H9 (cell line): ENCODE results near the gene POFUT2. TPM values are rescaled to one million over a fixed set of nuclear protein-coding genes. Genes with fewer than 3 reads are reported as not detected.

ENCODE experiments used
- DNase-seq: peaks from one replicate; pipeline ENCODE4 v3.0.0-alpha.2; 2017
- H2AFZ ChIP-seq: one replicate; pipeline ENCODE4 v1.6.1; 2013; ENCODE audit warnings: mild to moderate bottlenecking, low read length, control low read depth, moderate library complexity
- H2AK5ac ChIP-seq: 2 replicates; pipeline ENCODE4 v1.6.1; 2013; ENCODE audit warnings: low read length, control low read depth, mixed read lengths; ENCODE audit not compliant: insufficient read length
- H2BK120ac ChIP-seq: one replicate; pipeline ENCODE4 v1.6.1; 2013; ENCODE audit warnings: low read depth, mild to moderate bottlenecking, low read length, control low read depth, inconsistent platforms; ENCODE audit not compliant: poor library complexity, severe bottlenecking
- H2BK12ac ChIP-seq: 2 replicates; pipeline ENCODE4 v1.6.1; 2013; ENCODE audit warnings: low read length, control low read depth, mixed read lengths, low read depth; ENCODE audit not compliant: insufficient read length
- H2BK15ac ChIP-seq: 2 replicates; pipeline ENCODE4 v1.6.1; 2013; ENCODE audit warnings: low read depth, low read length, control low read depth
- H2BK20ac ChIP-seq: one replicate; pipeline ENCODE4 v1.6.1; 2013; ENCODE audit warnings: low read depth, mild to moderate bottlenecking, low read length, control low read depth, inconsistent platforms; ENCODE audit not compliant: poor library complexity, severe bottlenecking
- H2BK5ac ChIP-seq: 2 replicates; pipeline ENCODE4 v1.6.1; 2013; ENCODE audit warnings: low read length, control low read depth, mixed read lengths; ENCODE audit not compliant: insufficient read length
- H3K14ac ChIP-seq: 2 replicates; pipeline ENCODE4 v1.6.1; 2013; ENCODE audit warnings: low read length, control low read depth; ENCODE audit not compliant: insufficient read depth
- H3K18ac ChIP-seq: 2 replicates; pipeline ENCODE4 v1.6.1; 2013; ENCODE audit warnings: low read depth, mild to moderate bottlenecking, mixed read lengths, low read length, control low read depth; ENCODE audit not compliant: insufficient read length
- H3K23ac ChIP-seq: 2 replicates; pipeline ENCODE4 v1.6.1; 2013; ENCODE audit warnings: low read length, control low read depth, mixed read lengths, low read depth; ENCODE audit not compliant: insufficient read length
- H3K23me2 ChIP-seq: 2 replicates; pipeline ENCODE4 v1.6.1; 2013; ENCODE audit warnings: low read depth, mild to moderate bottlenecking, mixed read lengths, low read length, control low read depth; ENCODE audit not compliant: insufficient read length, poor library complexity, severe bottlenecking
- H3K27ac ChIP-seq: 2 replicates; pipeline ENCODE4 v1.5.1; 2013; ENCODE audit warnings: low read length, control low read depth, mixed read lengths, low read depth; ENCODE audit not compliant: insufficient read length
- H3K27me3 ChIP-seq: 2 replicates; pipeline ENCODE4 v1.6.1; 2013; ENCODE audit warnings: low read length, control low read depth, inconsistent platforms; ENCODE audit not compliant: insufficient read depth
- H3K4ac ChIP-seq: 2 replicates; pipeline ENCODE4 v1.6.1; 2013; ENCODE audit warnings: low read depth, mild to moderate bottlenecking, control low read depth, inconsistent platforms, low read length, moderate library complexity
- H3K4me1 ChIP-seq: 2 replicates; pipeline ENCODE4 v1.6.1; 2013; ENCODE audit warnings: low read length, control low read depth, inconsistent platforms; ENCODE audit not compliant: insufficient read depth
- H3K4me2 ChIP-seq: 2 replicates; pipeline ENCODE4 v1.6.1; 2013; ENCODE audit warnings: low read length, control low read depth, mixed read lengths; ENCODE audit not compliant: insufficient read length, insufficient read depth
- H3K56ac ChIP-seq: 2 replicates; pipeline ENCODE4 v1.6.1; 2013; ENCODE audit warnings: low read depth, mild to moderate bottlenecking, mixed read lengths, low read length, control low read depth; ENCODE audit not compliant: insufficient read length
- H3K79me1 ChIP-seq: 2 replicates; pipeline ENCODE4 v1.6.1; 2013; ENCODE audit warnings: low read depth, mild to moderate bottlenecking, moderate library complexity, low read length, control low read depth, inconsistent platforms; ENCODE audit not compliant: insufficient read depth, poor library complexity, severe bottlenecking
- H3K79me2 ChIP-seq: 2 replicates; pipeline ENCODE4 v1.6.1; 2013; ENCODE audit warnings: low read length, control low read depth, inconsistent platforms; ENCODE audit not compliant: insufficient read depth
- H3K9ac ChIP-seq: 2 replicates; pipeline ENCODE4 v1.6.1; 2013; ENCODE audit warnings: low read length, control low read depth, mixed read lengths; ENCODE audit not compliant: insufficient read length; ENCODE audit errors: extremely low read depth
- H3K9me3 ChIP-seq: one replicate; pipeline ENCODE4 v1.6.1; 2013; ENCODE audit warnings: low read depth, low read length, inconsistent platforms; ENCODE audit not compliant: control insufficient read depth
- H3T11ph ChIP-seq: one replicate; pipeline ENCODE4 v1.6.1; 2013; ENCODE audit warnings: mild to moderate bottlenecking, low read length, control low read depth, inconsistent platforms
- H4K20me1 ChIP-seq: one replicate; pipeline ENCODE4 v1.6.1; 2013; ENCODE audit not compliant: control insufficient read depth, insufficient read length, insufficient read depth
- H4K5ac ChIP-seq: 2 replicates; pipeline ENCODE4 v1.6.1; 2013; ENCODE audit warnings: low read depth, mild to moderate bottlenecking, mixed read lengths, low read length, control low read depth; ENCODE audit not compliant: insufficient read length
- H4K8ac ChIP-seq: replicated peaks from 2 replicates; pipeline ENCODE4 v1.6.1; 2013; ENCODE audit warnings: low read length, control low read depth, mixed read lengths, low read depth; ENCODE audit not compliant: insufficient read length
- H4K91ac ChIP-seq: 2 replicates; pipeline ENCODE4 v1.6.1; 2013; ENCODE audit warnings: low read depth, mild to moderate bottlenecking, moderate library complexity, mixed read lengths, low read length, control low read depth; ENCODE audit not compliant: insufficient read length
- H3K27ac Mint-ChIP-seq, 3 experiments: 2 replicates in 2 of 3; 3 replicates in 1 of 3; pipeline ENCODE4 v1.8.0; 2020 to 2021; ENCODE audit warnings: mixed read lengths in 3 of 3, mild to moderate bottlenecking in 1 of 3, moderate library complexity in 1 of 3
- H3K27me3 Mint-ChIP-seq: 2 replicates; pipeline ENCODE4 v1.8.0; 2021; ENCODE audit warnings: low read depth, mild to moderate bottlenecking, moderate library complexity, mixed read lengths
- H3K36me3 Mint-ChIP-seq, 3 experiments: 2 replicates in 2 of 3; 3 replicates in 1 of 3; pipeline ENCODE4 v1.8.0; 2020 to 2021; ENCODE audit warnings: low read depth in 3 of 3, mixed read lengths in 3 of 3; ENCODE audit not compliant: insufficient read depth in 1 of 3
- H3K4me1 Mint-ChIP-seq, 2 experiments: 2 replicates each; pipeline ENCODE4 v1.8.0; 2020; ENCODE audit warnings: mixed read lengths in 2 of 2
- H3K4me3 Mint-ChIP-seq, 2 experiments: 2 replicates in 1 of 2; 3 replicates in 1 of 2; pipeline ENCODE4 v1.8.0; 2020 to 2021; ENCODE audit warnings: mild to moderate bottlenecking in 2 of 2, mixed read lengths in 2 of 2, moderate library complexity in 1 of 2
- H3K9me3 Mint-ChIP-seq, 2 experiments: 2 replicates in 1 of 2; 3 replicates in 1 of 2; pipeline ENCODE4 v1.8.0; 2020; ENCODE audit warnings: mild to moderate bottlenecking in 2 of 2, mixed read lengths in 2 of 2, moderate library complexity in 1 of 2
- CTCF ChIP-seq: fragments of 200-600 bp; sonication (generic); conservative IDR thresholded peaks from 3 replicates; pipeline ENCODE4 v1.8.0; 2021; ENCODE audit warnings: antibody characterized with exemption, mild to moderate bottlenecking
- WGBS: extraction: QIAGEN DNeasy Blood & Tissue Kit; methylation state at CpG from one replicate; pipeline ENCODE4 v1.1.7; 2013; ENCODE audit warnings: missing lambda C conversion rate, low lambda C conversion rate, mixed read lengths; ENCODE audit not compliant: insufficient read length; ENCODE audit errors: extremely low coverage; 5-methylcytosine and 5-hydroxymethylcytosine counted together
- total RNA-seq: library from RNA; stranded (reverse); gene quantifications from 2 replicates; pipeline ENCODE4 v1.2.1, GENCODE V29; 2021

Gene POFUT2
- total RNA-seq, 1 experiment from 2014 or later: 34.8 TPM

DNA sequence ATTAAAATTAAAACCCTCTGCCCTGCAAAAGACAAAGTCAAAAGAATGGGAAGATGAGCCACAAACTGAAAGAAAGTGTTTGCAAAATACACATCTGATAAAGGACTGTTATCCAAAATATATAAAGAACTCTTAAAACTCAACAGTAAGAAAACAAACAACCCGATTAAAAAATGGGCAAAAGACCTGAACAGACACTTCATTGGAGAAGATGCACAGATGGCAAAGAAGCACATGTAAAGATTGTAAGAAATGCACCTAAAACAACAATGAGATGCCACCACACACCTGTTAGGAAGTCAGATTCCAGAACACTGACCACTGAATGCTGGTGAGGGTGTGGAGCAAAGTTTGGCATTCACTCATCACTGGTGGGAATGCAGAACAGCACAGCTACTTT, 24.6 kb upstream of the POFUT2 start:
- H3K56ac ChIP-seq: no peak overlapping the region
- no peak for TF ChIP-seq CTCF
- no peak overlapping the region for H4K8ac ChIP-seq
- no peaks in the 10 kb centered on the region for H3K27me3 ChIP-seq
- no peak overlapping the region for H2AFZ ChIP-seq
- no peaks in the 10 kb centered on the region for H3K79me1 ChIP-seq
- H2BK12ac ChIP-seq: no peak overlapping the region
- no peak overlapping the region for H2BK15ac ChIP-seq
- no peak for DNase-seq
- H3K9ac ChIP-seq: no peak overlapping the region
- H4K5ac ChIP-seq: no peak overlapping the region
- H2BK5ac ChIP-seq: no peak overlapping the region
- WGBS: no CpG with 5 or more reads among the region's 1 CpG
- no peak overlapping the region for H3T11ph ChIP-seq
- H4K20me1 ChIP-seq: no peaks in the 10 kb centered on the region
- no peaks in the 10 kb centered on the region for H3K9me3 ChIP-seq
- H3K23ac ChIP-seq: no peak overlapping the region
- no peak overlapping the region for H2AK5ac ChIP-seq
- H3K23me2 ChIP-seq: no peaks in the 10 kb centered on the region
- Mint-ChIP-seq H3K36me3 (no peaks in the 10 kb centered on the region; a peak in 2 of 7 replicates), H3K9me3 (peaks cover 0 to 3% of the 10 kb centered on the region in 2 experiments; a peak in 1 of 5 replicates), H3K27me3 (peaks cover 18% of the 10 kb centered on the region), H3K4me3 (no peak overlapping the region), H3K27ac (no peak overlapping the region), H3K4me1 (peaks cover 18% of the 10 kb centered on the region in 2 experiments)
- H3K14ac ChIP-seq: no peak overlapping the region
- H3K4me1 ChIP-seq: no peaks in the 10 kb centered on the region
- H2BK120ac ChIP-seq: no peak overlapping the region
- H3K4ac ChIP-seq: no peak overlapping the region
- H4K91ac ChIP-seq: no peak overlapping the region
- no peak overlapping the region for H2BK20ac ChIP-seq
- H3K27ac ChIP-seq: no peak overlapping the region
- H3K18ac ChIP-seq: no peak overlapping the region
- no peak overlapping the region for H3K4me2 ChIP-seq
- H3K79me2 ChIP-seq: no peaks in the 10 kb centered on the region
